A549 treated with Mapracorat at 1 μM for 4 hours (cell line): ENCODE data around the gene FLNC. TPM values are rescaled to one million over a fixed set of nuclear protein-coding genes. Genes with fewer than 3 reads are reported as not detected.

Experiments used
- total RNA-seq: library from RNA; stranded (reverse); fragments of 200-300 nt; extraction: Qiagen RNA extraction; gene quantifications from 5 replicates; pipeline ENCODE4 v1.2.3, GENCODE V29; 2022

Gene FLNC, protein sequence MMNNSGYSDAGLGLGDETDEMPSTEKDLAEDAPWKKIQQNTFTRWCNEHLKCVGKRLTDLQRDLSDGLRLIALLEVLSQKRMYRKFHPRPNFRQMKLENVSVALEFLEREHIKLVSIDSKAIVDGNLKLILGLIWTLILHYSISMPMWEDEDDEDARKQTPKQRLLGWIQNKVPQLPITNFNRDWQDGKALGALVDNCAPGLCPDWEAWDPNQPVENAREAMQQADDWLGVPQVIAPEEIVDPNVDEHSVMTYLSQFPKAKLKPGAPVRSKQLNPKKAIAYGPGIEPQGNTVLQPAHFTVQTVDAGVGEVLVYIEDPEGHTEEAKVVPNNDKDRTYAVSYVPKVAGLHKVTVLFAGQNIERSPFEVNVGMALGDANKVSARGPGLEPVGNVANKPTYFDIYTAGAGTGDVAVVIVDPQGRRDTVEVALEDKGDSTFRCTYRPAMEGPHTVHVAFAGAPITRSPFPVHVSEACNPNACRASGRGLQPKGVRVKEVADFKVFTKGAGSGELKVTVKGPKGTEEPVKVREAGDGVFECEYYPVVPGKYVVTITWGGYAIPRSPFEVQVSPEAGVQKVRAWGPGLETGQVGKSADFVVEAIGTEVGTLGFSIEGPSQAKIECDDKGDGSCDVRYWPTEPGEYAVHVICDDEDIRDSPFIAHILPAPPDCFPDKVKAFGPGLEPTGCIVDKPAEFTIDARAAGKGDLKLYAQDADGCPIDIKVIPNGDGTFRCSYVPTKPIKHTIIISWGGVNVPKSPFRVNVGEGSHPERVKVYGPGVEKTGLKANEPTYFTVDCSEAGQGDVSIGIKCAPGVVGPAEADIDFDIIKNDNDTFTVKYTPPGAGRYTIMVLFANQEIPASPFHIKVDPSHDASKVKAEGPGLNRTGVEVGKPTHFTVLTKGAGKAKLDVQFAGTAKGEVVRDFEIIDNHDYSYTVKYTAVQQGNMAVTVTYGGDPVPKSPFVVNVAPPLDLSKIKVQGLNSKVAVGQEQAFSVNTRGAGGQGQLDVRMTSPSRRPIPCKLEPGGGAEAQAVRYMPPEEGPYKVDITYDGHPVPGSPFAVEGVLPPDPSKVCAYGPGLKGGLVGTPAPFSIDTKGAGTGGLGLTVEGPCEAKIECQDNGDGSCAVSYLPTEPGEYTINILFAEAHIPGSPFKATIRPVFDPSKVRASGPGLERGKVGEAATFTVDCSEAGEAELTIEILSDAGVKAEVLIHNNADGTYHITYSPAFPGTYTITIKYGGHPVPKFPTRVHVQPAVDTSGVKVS (N-terminal part only)
- 3.6 to 5.7 TPM (median 3.8 TPM) in 5 replicates for total RNA-seq

DNA sequence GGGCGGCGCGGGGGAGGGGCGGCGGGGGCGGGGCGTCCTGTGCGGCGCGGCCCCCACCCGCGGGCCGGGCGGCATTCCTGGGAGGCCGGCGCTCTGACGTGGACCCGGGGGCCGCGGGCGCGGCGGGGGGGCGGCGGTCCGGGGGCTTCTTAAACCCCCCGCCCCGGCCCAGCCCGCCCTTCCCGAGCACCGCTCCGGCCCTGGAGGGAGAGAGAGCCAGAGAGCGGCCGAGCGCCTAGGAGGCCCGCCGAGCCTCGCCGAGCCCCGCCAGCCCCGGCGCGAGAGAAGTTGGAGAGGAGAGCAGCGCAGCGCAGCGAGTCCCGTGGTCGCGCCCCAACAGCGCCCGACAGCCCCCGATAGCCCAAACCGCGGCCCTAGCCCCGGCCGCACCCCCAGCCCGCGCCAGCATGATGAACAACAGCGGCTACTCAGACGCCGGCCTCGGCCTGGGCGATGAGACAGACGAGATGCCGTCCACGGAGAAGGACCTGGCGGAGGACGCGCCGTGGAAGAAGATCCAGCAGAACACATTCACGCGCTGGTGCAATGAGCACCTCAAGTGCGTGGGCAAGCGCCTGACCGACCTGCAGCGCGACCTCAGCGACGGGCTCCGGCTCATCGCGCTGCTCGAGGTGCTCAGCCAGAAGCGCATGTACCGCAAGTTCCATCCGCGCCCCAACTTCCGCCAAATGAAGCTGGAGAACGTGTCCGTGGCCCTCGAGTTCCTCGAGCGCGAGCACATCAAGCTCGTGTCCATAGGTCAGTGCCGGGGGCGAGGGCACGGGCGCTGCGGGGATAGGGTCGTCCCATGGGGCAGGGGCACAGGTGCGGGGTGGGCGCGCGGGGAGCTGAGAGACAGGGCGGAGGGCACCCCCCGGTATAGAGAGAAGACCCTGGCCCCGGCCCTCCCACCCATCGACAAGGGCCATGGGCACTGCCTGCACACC is at the start of gene FLNC:
Gene FLNC, plus strand, starts transcription at position 176 of the 947 bp plus-strand sequence. Its CDS starts 232 bp downstream, at position 408.

DNA sequence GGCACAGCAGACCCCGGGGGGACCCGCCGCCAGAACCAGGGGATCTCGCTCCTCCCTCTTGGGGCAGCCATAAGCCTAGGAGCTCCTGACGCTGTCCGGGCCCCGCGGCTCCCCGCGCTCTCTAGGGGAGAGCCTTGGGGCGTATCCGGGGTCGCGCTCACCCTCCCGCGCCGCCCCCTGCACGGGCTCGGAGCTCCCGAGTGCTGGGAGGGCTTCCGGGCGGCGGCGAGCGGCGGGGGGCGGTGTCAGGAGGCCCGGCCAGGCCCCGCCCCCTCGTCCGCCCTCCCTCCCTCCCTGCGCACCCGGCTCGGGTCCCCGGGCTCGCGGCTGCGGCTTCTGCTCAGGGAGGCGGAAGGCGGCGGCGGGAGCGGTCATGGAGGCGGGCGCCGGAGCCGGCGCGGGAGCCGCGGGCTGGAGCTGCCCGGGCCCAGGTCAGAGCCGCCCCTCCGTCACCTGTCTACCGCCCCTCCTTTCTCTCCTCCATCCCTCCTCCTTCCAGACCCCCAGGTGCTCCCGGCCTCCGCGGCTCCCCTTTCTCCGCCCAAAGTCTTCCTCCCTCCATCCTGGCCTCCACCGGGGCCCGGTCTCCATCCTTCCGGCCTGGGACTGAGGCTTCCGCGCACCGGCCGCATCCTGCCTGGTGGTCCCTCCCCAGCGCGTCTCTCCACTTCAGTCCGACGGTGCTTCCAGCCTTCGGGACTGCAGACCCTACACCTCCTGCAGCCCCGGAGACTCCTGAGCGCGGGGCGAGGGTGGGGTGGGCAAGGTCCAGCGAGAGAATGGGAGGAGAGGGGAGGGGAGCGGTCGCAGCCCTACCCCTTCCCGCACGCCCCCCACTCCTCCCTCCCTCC is 38.9 kb upstream of the FLNC start, which contains the start of gene CCDC136:
Gene CCDC136, plus strand, starts transcription at position 848 of the 851 bp plus-strand sequence. CDS start 444 bp downstream, outside the sequence.

DNA sequence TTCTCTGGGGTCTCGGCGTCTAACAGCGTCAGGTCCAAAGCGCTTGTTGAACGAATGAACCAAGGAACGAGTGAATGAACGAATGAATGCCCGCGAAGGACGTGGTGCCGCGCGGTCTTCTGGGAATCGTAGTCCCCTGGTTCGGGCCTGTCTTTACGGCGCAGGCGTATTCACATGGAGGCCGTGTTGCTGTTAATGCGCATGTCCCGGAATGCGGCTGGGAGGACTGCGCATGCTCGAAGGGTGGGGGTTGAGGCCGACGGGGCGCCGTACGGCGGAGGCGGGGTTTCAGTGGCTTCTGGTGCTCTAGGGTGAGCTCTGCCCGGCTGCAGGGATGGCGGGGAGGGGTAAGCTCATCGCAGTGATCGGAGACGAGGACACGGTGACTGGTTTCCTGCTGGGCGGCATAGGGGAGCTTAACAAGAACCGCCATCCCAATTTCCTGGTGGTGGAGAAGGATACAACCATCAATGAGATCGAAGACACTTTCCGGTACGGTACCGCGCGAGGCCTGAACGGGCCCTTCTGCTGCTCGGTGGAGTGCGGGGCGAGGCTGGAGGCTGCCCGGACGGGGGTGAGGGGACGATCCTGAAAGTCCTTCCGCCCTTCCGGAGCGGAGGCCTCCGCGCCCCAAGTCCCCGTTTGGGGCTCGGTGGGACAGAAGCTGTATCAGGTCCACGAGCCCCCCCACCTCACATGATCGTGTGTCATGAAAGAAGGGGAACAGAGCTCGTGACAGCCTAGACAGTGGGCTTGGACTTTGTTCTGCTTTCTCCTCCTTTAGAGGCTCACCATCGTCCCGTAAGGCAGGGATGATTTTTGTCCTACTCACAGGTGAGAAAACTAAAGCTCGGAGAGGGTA is 32.6 kb downstream of the FLNC start, which contains the start of gene ATP6V1F:
Gene ATP6V1F, plus strand, starts transcription at position 286 of the 862 bp plus-strand sequence. Its CDS starts 49 bp downstream, at position 335.

Other genes starting within 250 kb of the FLNC start
- 0.26 to 1.1 TPM (median 0.34 TPM) in 5 replicates for gene GARIN1A, start 158.1 kb upstream of the FLNC start, total RNA-seq
- 123 to 185 TPM (median 155 TPM) in 5 replicates for gene CALU, start 91.0 kb upstream of the FLNC start, total RNA-seq
- not detected in 5 replicates for gene OPN1SW, start 54.6 kb upstream of the FLNC start, total RNA-seq
- 1.4 to 2.2 TPM (median 2.0 TPM) in 5 replicates for gene CCDC136, start 38.4 kb upstream of the FLNC start, total RNA-seq
- 237 to 276 TPM (median 253 TPM) in 5 replicates for gene ATP6V1F, start 32.5 kb downstream of the FLNC start, total RNA-seq
- 0.05 to 0.30 TPM (median 0.15 TPM) in 5 replicates for gene KCP, start 80.3 kb downstream of the FLNC start, total RNA-seq
- 13.4 to 16.7 TPM (median 14.9 TPM) in 5 replicates for gene IRF5, start 107.5 kb downstream of the FLNC start, total RNA-seq
- 39.8 to 43.3 TPM (median 40.9 TPM) in 5 replicates for gene TNPO3, start 224.7 kb downstream of the FLNC start, total RNA-seq